HG02610 (cell line): ENCODE data around the gene SLK.

ENCODE experiments used
- ATAC-seq: cut with Tn5 transposase; IDR thresholded peaks from one replicate; pipeline ENCODE4 v1.9.1; 2021; ENCODE audit warnings: mild to moderate bottlenecking, moderate library complexity; ENCODE audit not compliant: unreplicated experiment

Gene SLK

GRCh38 chr10:103939522-103939921 lies 27.4 kb upstream of the SLK start:
- no peak for ATAC-seq

GRCh38 chr10:103941801-103942200 lies 25.1 kb upstream of the SLK start:
- ATAC-seq: no peak

- no peak for ATAC-seq
Measured at GRCh38 chr10:103942866-103943265, 24.1 kb upstream of the SLK start.

- no peak for ATAC-seq
Measured at GRCh38 chr10:103947799-103948516, 19.0 kb upstream of the SLK start.

- ATAC-seq: no peak
Measured at GRCh38 chr10:103949728-103950127, 17.2 kb upstream of the SLK start.

GRCh38 chr10:103951183-103951582 lies 15.8 kb upstream of the SLK start:
- no peak for ATAC-seq

- ATAC-seq: no peak
Measured at GRCh38 chr10:103951942-103952341, 15.0 kb upstream of the SLK start.

- ATAC-seq: no peak
Measured at GRCh38 chr10:103954543-103954942, 12.4 kb upstream of the SLK start.

- ATAC-seq: no peak
Measured at GRCh38 chr10:103958996-103959395, 7.9 kb upstream of the SLK start.

GRCh38 chr10:103960103-103960502 lies 6.8 kb upstream of the SLK start:
- no peak for ATAC-seq

GRCh38 chr10:103967448-103968071 lies 620 bp downstream of the SLK start:
- peak; percentile 43 for ATAC-seq

GRCh38 chr10:103968441-103969391 lies 1.8 kb downstream of the SLK start:
- no peak for ATAC-seq

- ATAC-seq: no peak
Measured at GRCh38 chr10:103969436-103969835, 2.5 kb downstream of the SLK start.

GRCh38 chr10:103969857-103970627 lies 3.1 kb downstream of the SLK start:
- ATAC-seq: no peak

GRCh38 chr10:103975169-103975568 lies 8.2 kb downstream of the SLK start:
- ATAC-seq: no peak

- ATAC-seq: no peak
Measured at GRCh38 chr10:103977204-103977603, 10.3 kb downstream of the SLK start.

- no peak for ATAC-seq
Measured at GRCh38 chr10:103979530-103979929, 12.6 kb downstream of the SLK start.

- no peak for ATAC-seq
Measured at GRCh38 chr10:103980288-103980906, 13.5 kb downstream of the SLK start.

GRCh38 chr10:103982639-103983038 lies 15.7 kb downstream of the SLK start:
- no peak for ATAC-seq

- ATAC-seq: peak; percentile 79
Measured at GRCh38 chr10:103983367-103983911, 16.5 kb downstream of the SLK start.
